Keratinocyte (primary cell): ENCODE measurements around the gene TNFRSF14. TPM values are rescaled to one million over a fixed set of nuclear protein-coding genes. Genes with fewer than 3 reads are reported as not detected.
"Not testable (repeated sequence)": the region's sequence is repeated elsewhere in the genome, so short reads cannot be mapped to it uniquely, and the experiment has no call there.

ENCODE experiments used
- DNase-seq: peaks from one replicate; pipeline ENCODE4 v3.0.0-alpha.2; 2011; ENCODE audit warnings: low read depth, missing footprints, low spot score
- FAIRE-seq: peaks from 2 replicates; lab custom pipeline; 2011; peaks lifted over from hg19 to GRCh38; lab: Jason Lieb, UNC
- H2AFZ ChIP-seq: 2 replicates; pipeline ENCODE4 v1.6.0; 2012; ENCODE audit warnings: low read length, control low read depth, inconsistent platforms; ENCODE audit not compliant: control insufficient read depth
- H3K27ac ChIP-seq: 2 replicates; pipeline ENCODE4 v1.5.1; 2011; ENCODE audit warnings: low read length; ENCODE audit not compliant: control insufficient read depth, insufficient read depth
- H3K27me3 ChIP-seq: 3 replicates; pipeline ENCODE4 v1.6.0; 2011; ENCODE audit warnings: low read length; ENCODE audit not compliant: control insufficient read depth, insufficient read depth; ENCODE audit errors: extremely low read depth
- H3K36me3 ChIP-seq, 2 experiments: 2 replicates in 1 of 2; 3 replicates in 1 of 2; pipeline ENCODE4 v1.5.1; 2011; ENCODE audit warnings: low read length in 2 of 2, mild to moderate bottlenecking in 1 of 2; ENCODE audit not compliant: control insufficient read depth in 2 of 2, insufficient read depth in 2 of 2; ENCODE audit errors: extremely low read depth in 1 of 2
- H3K4me1 ChIP-seq: 3 replicates; pipeline ENCODE4 v1.5.1; 2011; ENCODE audit warnings: low read length; ENCODE audit not compliant: control insufficient read depth, insufficient read depth; ENCODE audit errors: extremely low read depth
- H3K4me2 ChIP-seq: 3 replicates; pipeline ENCODE4 v1.6.0; 2011; ENCODE audit warnings: low read depth, low read length; ENCODE audit not compliant: control insufficient read depth, insufficient read depth; ENCODE audit errors: extremely low read depth
- H3K4me3 ChIP-seq, 3 experiments: fragments of 200-600 bp in 1 of 3; sonication (generic) in 1 of 3; 2 replicates in 2 of 3; 3 replicates in 1 of 3; pipeline ENCODE4 v1.5.1; 2011 to 2016; ENCODE audit warnings: low read length in 3 of 3, mild to moderate bottlenecking in 3 of 3, control low read depth in 2 of 3, inconsistent platforms in 1 of 3, low read depth in 1 of 3, mixed read lengths in 1 of 3, mixed run types in 1 of 3, moderate library complexity in 1 of 3; ENCODE audit not compliant: control insufficient read depth in 2 of 3, insufficient read depth in 2 of 3; ENCODE audit errors: extremely low read depth in 1 of 3
- H3K79me2 ChIP-seq: 2 replicates; pipeline ENCODE4 v1.6.0; 2012; ENCODE audit warnings: low read length; ENCODE audit not compliant: control insufficient read depth, insufficient read depth
- H3K9ac ChIP-seq: 3 replicates; pipeline ENCODE4 v1.6.0; 2011; ENCODE audit warnings: low read length; ENCODE audit not compliant: control insufficient read depth, insufficient read depth; ENCODE audit errors: extremely low read depth
- H3K9me1 ChIP-seq: 3 replicates; pipeline ENCODE4 v1.6.0; 2011; ENCODE audit warnings: low read length; ENCODE audit not compliant: control insufficient read depth, insufficient read depth; ENCODE audit errors: extremely low read depth
- H3K9me3 ChIP-seq: 2 replicates; pipeline ENCODE4 v1.5.1; 2012; ENCODE audit warnings: low read depth, low read length; ENCODE audit not compliant: control insufficient read depth
- H4K20me1 ChIP-seq: 3 replicates; pipeline ENCODE4 v1.6.0; 2011; ENCODE audit warnings: low read length; ENCODE audit not compliant: control insufficient read depth, insufficient read depth; ENCODE audit errors: extremely low read depth
- CTCF ChIP-seq, 3 experiments: IDR thresholded peaks in 1 of 3; conservative IDR thresholded peaks in 1 of 3; optimal IDR thresholded peaks in 1 of 3; 2 replicates in 2 of 3; 3 replicates in 1 of 3; pipeline versions ENCODE3 to v1.5.1; 2011; ENCODE audit warnings: low read length in 3 of 3, mild to moderate bottlenecking in 3 of 3, moderate library complexity in 2 of 3, control low read depth in 1 of 3, inconsistent platforms in 1 of 3; ENCODE audit not compliant: insufficient read depth in 2 of 3; ENCODE audit errors: extremely low read depth in 1 of 3
- EZH2 ChIP-seq: IDR thresholded peaks from one replicate; pipeline ENCODE4 v1.6.1; 2012; ENCODE audit warnings: inconsistent platforms, mild to moderate bottlenecking, low read length, moderate library complexity
- dilution Hi-C: fragments of 300-500 bp; cut with MboI; formaldehyde crosslinking; loops from one replicate; pipeline ENCODE4 v1.7.0; 2020; ENCODE audit warnings: low sequenced_read_pairs; ENCODE audit not compliant: extremely low pct_ligation_motif_present
- polyA plus RNA-seq, 5 experiments: library from polyadenylated mRNA; depleted of rRNA in 3 of 5; stranded (reverse) in 3 of 5; stranded (forward) in 1 of 5; unstranded in 1 of 5; fragments of >200 nt; gene quantifications; 1 replicate in 1 of 5; 2 replicates in 3 of 5; 3 replicates in 1 of 5; pipeline versions ENCODE4 v1.2.1 to v1.2.3, GENCODE V29; 2011 to 2012; ENCODE audit warnings: missing spikeins in 2 of 5, low read depth in 1 of 5, low replicate concordance in 1 of 5

The TNFRSF14 gene
- polyA plus RNA-seq, 1 donor (not counting 4 experiments of a cell fraction or from before 2014, with no cell fraction given) = 5.2 TPM

GRCh38 chr1:2552189-2552588 is 4.0 kb upstream of the TNFRSF14 start:
- Histone ChIP-seq H3K27me3 (no peaks in the 10 kb centered on the region), H3K9ac (no peak overlapping the region), H3K4me2 (no peak overlapping the region), H4K20me1 (no peaks in the 10 kb centered on the region), H3K79me2 (no peaks in the 10 kb centered on the region), H3K27ac (no peak overlapping the region), H3K4me1 (peaks cover 30% of the 10 kb centered on the region), H3K4me3 (no peak overlapping the region), H3K9me3 (no peaks in the 10 kb centered on the region), H3K36me3 (no peaks in the 10 kb centered on the region), H2AFZ (no peak overlapping the region), H3K9me1 (no peaks in the 10 kb centered on the region)
- no peak for TF ChIP-seq CTCF (optimal IDR thresholded peaks at IDR 0.05 in 1 of 3, IDR thresholded peaks at IDR 0.05 in 1 of 3, conservative IDR thresholded peaks at IDR 0.05 in 1 of 3; ENCODE audit: extremely low read depth in 1 of 3, insufficient read depth in 2 of 3, low read length in 3 of 3)
- no peak for TF ChIP-seq EZH2
- no peak for DNase-seq
- FAIRE-seq = no peak
- dilution Hi-C loops = no loop called here

GRCh38 chr1:2553076-2553475 is 3.1 kb upstream of the TNFRSF14 start:
- H3K79me2 ChIP-seq, DNase-seq, H3K4me3 ChIP-seq, H3K4me2 ChIP-seq, H3K27me3 ChIP-seq, H2AFZ ChIP-seq, H3K9me3 ChIP-seq, FAIRE-seq, dilution Hi-C loops, H3K9ac ChIP-seq, H3K9me1 ChIP-seq, H4K20me1 ChIP-seq, H3K27ac ChIP-seq, H3K36me3 ChIP-seq: not testable (repeated sequence)
- H3K4me1 ChIP-seq = peaks cover 21% of the 10 kb centered on the region
